Keratinocyte (primary cell): ENCODE measurements around the gene ITGA3. TPM values are rescaled to one million over a fixed set of nuclear protein-coding genes. Genes with fewer than 3 reads are reported as not detected.

ENCODE experiments used
- DNase-seq: peaks from one replicate; pipeline ENCODE4 v3.0.0-alpha.2; 2011; ENCODE audit warnings: low read depth, missing footprints, low spot score
- FAIRE-seq: peaks from 2 replicates; lab custom pipeline; 2011; peaks lifted over from hg19 to GRCh38; lab: Jason Lieb, UNC
- H2AFZ ChIP-seq: 2 replicates; pipeline ENCODE4 v1.6.0; 2012; ENCODE audit warnings: low read length, control low read depth, inconsistent platforms; ENCODE audit not compliant: control insufficient read depth
- H3K27ac ChIP-seq: 2 replicates; pipeline ENCODE4 v1.5.1; 2011; ENCODE audit warnings: low read length; ENCODE audit not compliant: control insufficient read depth, insufficient read depth
- H3K27me3 ChIP-seq: 3 replicates; pipeline ENCODE4 v1.6.0; 2011; ENCODE audit warnings: low read length; ENCODE audit not compliant: control insufficient read depth, insufficient read depth; ENCODE audit errors: extremely low read depth
- H3K36me3 ChIP-seq, 2 experiments: 2 replicates in 1 of 2; 3 replicates in 1 of 2; pipeline ENCODE4 v1.5.1; 2011; ENCODE audit warnings: low read length in 2 of 2, mild to moderate bottlenecking in 1 of 2; ENCODE audit not compliant: control insufficient read depth in 2 of 2, insufficient read depth in 2 of 2; ENCODE audit errors: extremely low read depth in 1 of 2
- H3K4me1 ChIP-seq: 3 replicates; pipeline ENCODE4 v1.5.1; 2011; ENCODE audit warnings: low read length; ENCODE audit not compliant: control insufficient read depth, insufficient read depth; ENCODE audit errors: extremely low read depth
- H3K4me2 ChIP-seq: 3 replicates; pipeline ENCODE4 v1.6.0; 2011; ENCODE audit warnings: low read depth, low read length; ENCODE audit not compliant: control insufficient read depth, insufficient read depth; ENCODE audit errors: extremely low read depth
- H3K4me3 ChIP-seq, 3 experiments: fragments of 200-600 bp in 1 of 3; sonication (generic) in 1 of 3; 2 replicates in 2 of 3; 3 replicates in 1 of 3; pipeline ENCODE4 v1.5.1; 2011 to 2016; ENCODE audit warnings: low read length in 3 of 3, mild to moderate bottlenecking in 3 of 3, control low read depth in 2 of 3, inconsistent platforms in 1 of 3, low read depth in 1 of 3, mixed read lengths in 1 of 3, mixed run types in 1 of 3, moderate library complexity in 1 of 3; ENCODE audit not compliant: control insufficient read depth in 2 of 3, insufficient read depth in 2 of 3; ENCODE audit errors: extremely low read depth in 1 of 3
- H3K79me2 ChIP-seq: 2 replicates; pipeline ENCODE4 v1.6.0; 2012; ENCODE audit warnings: low read length; ENCODE audit not compliant: control insufficient read depth, insufficient read depth
- H3K9ac ChIP-seq: 3 replicates; pipeline ENCODE4 v1.6.0; 2011; ENCODE audit warnings: low read length; ENCODE audit not compliant: control insufficient read depth, insufficient read depth; ENCODE audit errors: extremely low read depth
- H3K9me1 ChIP-seq: 3 replicates; pipeline ENCODE4 v1.6.0; 2011; ENCODE audit warnings: low read length; ENCODE audit not compliant: control insufficient read depth, insufficient read depth; ENCODE audit errors: extremely low read depth
- H3K9me3 ChIP-seq: 2 replicates; pipeline ENCODE4 v1.5.1; 2012; ENCODE audit warnings: low read depth, low read length; ENCODE audit not compliant: control insufficient read depth
- H4K20me1 ChIP-seq: 3 replicates; pipeline ENCODE4 v1.6.0; 2011; ENCODE audit warnings: low read length; ENCODE audit not compliant: control insufficient read depth, insufficient read depth; ENCODE audit errors: extremely low read depth
- CTCF ChIP-seq, 3 experiments: IDR thresholded peaks in 1 of 3; conservative IDR thresholded peaks in 1 of 3; optimal IDR thresholded peaks in 1 of 3; 2 replicates in 2 of 3; 3 replicates in 1 of 3; pipeline versions ENCODE3 to v1.5.1; 2011; ENCODE audit warnings: low read length in 3 of 3, mild to moderate bottlenecking in 3 of 3, moderate library complexity in 2 of 3, control low read depth in 1 of 3, inconsistent platforms in 1 of 3; ENCODE audit not compliant: insufficient read depth in 2 of 3; ENCODE audit errors: extremely low read depth in 1 of 3
- EZH2 ChIP-seq: IDR thresholded peaks from one replicate; pipeline ENCODE4 v1.6.1; 2012; ENCODE audit warnings: inconsistent platforms, mild to moderate bottlenecking, low read length, moderate library complexity
- dilution Hi-C: fragments of 300-500 bp; cut with MboI; formaldehyde crosslinking; loops from one replicate; pipeline ENCODE4 v1.7.0; 2020; ENCODE audit warnings: low sequenced_read_pairs; ENCODE audit not compliant: extremely low pct_ligation_motif_present
- polyA plus RNA-seq, 5 experiments: library from polyadenylated mRNA; depleted of rRNA in 3 of 5; stranded (reverse) in 3 of 5; stranded (forward) in 1 of 5; unstranded in 1 of 5; fragments of >200 nt; gene quantifications; 1 replicate in 1 of 5; 2 replicates in 3 of 5; 3 replicates in 1 of 5; pipeline versions ENCODE4 v1.2.1 to v1.2.3, GENCODE V29; 2011 to 2012; ENCODE audit warnings: missing spikeins in 2 of 5, low read depth in 1 of 5, low replicate concordance in 1 of 5

Gene ITGA3
- polyA plus RNA-seq, 1 donor (not counting 4 experiments of a cell fraction or from before 2014, with no cell fraction given): 427 TPM

DNA sequence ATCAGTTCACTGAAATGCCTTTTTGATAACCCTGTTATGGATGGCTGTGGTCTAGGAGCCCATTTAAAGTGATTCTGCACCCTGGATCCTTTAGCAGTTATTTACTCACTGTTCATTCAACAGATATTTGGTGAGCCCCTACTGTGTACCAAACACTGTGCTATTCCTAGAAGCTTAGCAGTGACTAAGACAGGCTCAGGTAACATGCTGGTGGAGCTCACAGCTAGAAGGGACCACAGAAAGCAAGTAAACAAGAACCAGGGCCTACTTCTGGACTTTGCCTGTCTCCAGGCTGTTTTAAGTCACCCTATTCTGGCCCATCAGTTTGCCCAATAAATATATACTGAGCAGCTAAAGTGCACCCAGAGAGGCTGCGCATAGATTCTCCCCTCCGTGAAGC, 11.1 kb downstream of the ITGA3 start:
- dilution Hi-C loops: no loop called here
- H3K36me3 ChIP-seq: peaks cover 33 to 74% of the 10 kb centered on the region in 2 experiments
- no peak overlapping the region for H2AFZ ChIP-seq
- H3K79me2 ChIP-seq: peaks cover 79% of the 10 kb centered on the region
- peaks cover 29% of the 10 kb centered on the region for H4K20me1 ChIP-seq
- peak overlapping the region; percentile 22 for H3K27ac ChIP-seq
- no peaks in the 10 kb centered on the region for H3K9me3 ChIP-seq
- peaks cover 34% of the 10 kb centered on the region for H3K4me1 ChIP-seq
- no peak overlapping the region for H3K9ac ChIP-seq
- H3K9me1 ChIP-seq: no peaks in the 10 kb centered on the region
- no peaks in the 10 kb centered on the region for H3K27me3 ChIP-seq
- DNase-seq (no peak), FAIRE-seq (no peak)
- H3K4me2 ChIP-seq: no peak overlapping the region
- TF ChIP-seq EZH2: no peak
- no peak overlapping the region for H3K4me3 ChIP-seq

DNA sequence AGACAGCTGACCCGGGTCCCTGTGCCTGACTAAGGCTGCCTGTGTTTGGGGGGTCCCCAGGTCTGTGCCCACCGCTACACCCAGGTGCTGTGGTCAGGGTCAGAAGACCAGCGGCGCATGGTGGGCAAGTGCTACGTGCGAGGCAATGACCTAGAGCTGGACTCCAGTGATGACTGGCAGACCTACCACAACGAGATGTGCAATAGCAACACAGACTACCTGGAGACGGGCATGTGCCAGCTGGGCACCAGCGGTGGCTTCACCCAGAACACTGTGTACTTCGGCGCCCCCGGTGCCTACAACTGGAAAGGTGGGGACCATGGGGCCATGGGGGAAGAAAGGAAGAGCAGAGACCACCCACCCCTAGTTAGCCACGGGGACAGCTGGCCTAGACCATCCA, 12.1 kb downstream of the ITGA3 start:
- peak overlapping the region; percentile 5 for H3K27ac ChIP-seq
- peak; percentile 17 for FAIRE-seq

More for the DNA sequence above, 12.1 kb downstream of the ITGA3 start:
- no peak overlapping the region for H2AFZ ChIP-seq
- no peak overlapping the region for H3K4me3 ChIP-seq
- peaks cover 83% of the 10 kb centered on the region for H3K79me2 ChIP-seq
- no peak overlapping the region for H3K4me2 ChIP-seq
- no peak for DNase-seq
- H3K9ac ChIP-seq: no peak overlapping the region
- no peaks in the 10 kb centered on the region for H3K27me3 ChIP-seq
- TF ChIP-seq EZH2 (no peak), CTCF (optimal IDR thresholded peaks at IDR 0.05 in 1 of 3, IDR thresholded peaks at IDR 0.05 in 1 of 3, conservative IDR thresholded peaks at IDR 0.05 in 1 of 3; ENCODE audit: extremely low read depth in 1 of 3, insufficient read depth in 2 of 3, low read length in 3 of 3) (peak in 1 of 3 experiments; percentile 6)
- H3K4me1 ChIP-seq: peaks cover 26% of the 10 kb centered on the region
- no peaks in the 10 kb centered on the region for H3K9me3 ChIP-seq
- H4K20me1 ChIP-seq: peaks cover 35% of the 10 kb centered on the region
- no peaks in the 10 kb centered on the region for H3K9me1 ChIP-seq
- dilution Hi-C loops: no loop called here
- peaks cover 40 to 79% of the 10 kb centered on the region in 2 experiments for H3K36me3 ChIP-seq
